ENCODE data around the gene BCO1. TPM values are rescaled to one million over a fixed set of nuclear protein-coding genes. Genes with fewer than 3 reads are reported as not detected.

The BCO1 gene
- total and polyA plus RNA-seq, 2 of the 4 experiments (the other 2 are of a cell fraction): not detected

GRCh38 chr16:81201267-81201666, 37.2 kb upstream of the BCO1 start:
- H2BK15ac ChIP-seq (ENCODE audit: low read depth, low read length): no peak overlapping the region
- H2BK20ac ChIP-seq (ENCODE audit: low read depth, low read length): no peak overlapping the region
- dilution Hi-C loops (cut with HindIII; ENCODE audit: low sequenced_read_pairs, unreplicated experiment): no loop called here
- no peak overlapping the region for H4K5ac ChIP-seq (ENCODE audit: low read depth, low read length)
- intact Hi-C loops (cut with micrococcal nuclease): loop anchor here (10.0 kb wide), 1 partner anchor 114 kb away; the partner anchor contains the start of gene GAN
- no peak overlapping the region for H2AK5ac ChIP-seq (ENCODE audit: low read depth, low read length)
- no peaks in the 10 kb centered on the region for H3K79me1 ChIP-seq (ENCODE audit: low read depth in 1 of 2, low read length in 2 of 2)
- H3K14ac ChIP-seq (replicated peaks; ENCODE audit: low read depth, low read length): 0 out of 2 replicates have a peak overlapping the region, but pooled peaks have one; percentile 13
- no peaks in the 10 kb centered on the region for H3K9me1 ChIP-seq (ENCODE audit: insufficient read depth, low read length)
- peaks cover 3% of the 10 kb centered on the region; the same call in 1 of the 2 replicates for H3K4me1 ChIP-seq (ENCODE audit: control insufficient read depth, insufficient read depth, low read length)
- no peak for ATAC-seq (ENCODE audit: low read depth)
- H3K18ac ChIP-seq (ENCODE audit: low read depth, low read length): no peak overlapping the region
- H2BK5ac ChIP-seq (ENCODE audit: low read depth, low read length, poor library complexity, severe bottlenecking): no peak overlapping the region
- peak overlapping the region; percentile 56 for H2AFZ ChIP-seq (replicated peaks; ENCODE audit: low read length, poor library complexity)
- no peak overlapping the region for H3K27ac ChIP-seq (ENCODE audit: insufficient read depth, low read length)
- H4K8ac ChIP-seq (ENCODE audit: low read depth in 2 of 2, low read length in 2 of 2): no peak overlapping the region
- no peaks in the 10 kb centered on the region for H3K9me3 ChIP-seq (ENCODE audit: control insufficient read depth, insufficient read depth, low read length)
- ChIA-PET POLR2A (ENCODE audit: unreplicated experiment) (no interaction called here), CTCF (interaction anchor here (0.7 kb wide), 1 partner anchor 197 kb away, joined by 3 read pairs; no protein-coding TSS in a partner anchor)
- H3K36me3 ChIP-seq (ENCODE audit: control insufficient read depth, insufficient read depth, low read length): no peaks in the 10 kb centered on the region
- 50% methylated on average over 1 of the region's 4 CpGs; no CpG with 5 or more reads in 1 of the 2 experiments for WGBS, 2 experiments (ENCODE audit: extremely low coverage in 2 of 2, insufficient read length in 1 of 2)
- H3K23ac ChIP-seq (ENCODE audit: low read depth, low read length): no peak overlapping the region
- H2AK9ac ChIP-seq (replicated peaks; ENCODE audit: low read depth, low read length, poor library complexity): no peak overlapping the region
- H4K91ac ChIP-seq (ENCODE audit: insufficient read depth, low read depth, low read length): no peak overlapping the region
- no peak overlapping the region for H3K4me3 ChIP-seq (ENCODE audit: insufficient read depth, low read depth, low read length)
- peak; percentile 10 for DNase-seq
- H3K56ac ChIP-seq (ENCODE audit: extremely low read depth, insufficient read depth, low read length): no peak overlapping the region
- no peaks in the 10 kb centered on the region for H4K20me1 ChIP-seq (ENCODE audit: insufficient read depth, low read length)
- in situ Hi-C loops (cut with MboI; ENCODE audit: low sequenced_read_pairs): loop anchor here (10.0 kb wide), 1 partner anchor 524 kb away; no protein-coding TSS in a partner anchor
- H3K4me2 ChIP-seq (ENCODE audit: low read depth, low read length): no peak overlapping the region
- BruUV-seq (replicated peaks): no TSS peak
- TF ChIP-seq CHD1 (IDR thresholded peaks at IDR 0.05; ENCODE audit: low read depth, low read length): no peak
- no peak for TF ChIP-seq NFE2L2 (IDR thresholded peaks at IDR 0.05; ENCODE audit: low read depth, low read length)
- no peak for TF ChIP-seq ELK1 (IDR thresholded peaks at IDR 0.05; ENCODE audit: borderline replicate concordance, low read depth, low read length)
- no peak for TF ChIP-seq RCOR1 (IDR thresholded peaks at IDR 0.05; ENCODE audit: insufficient replicate concordance, low read length)
- TF ChIP-seq MXI1 (IDR thresholded peaks at IDR 0.05; ENCODE audit: borderline replicate concordance, low read depth, low read length): no peak
- no peak for TF ChIP-seq MAZ (IDR thresholded peaks at IDR 0.05; ENCODE audit: borderline replicate concordance, low read depth, low read length)
- no peak for TF ChIP-seq SMC3 (IDR thresholded peaks at IDR 0.05; ENCODE audit: low read depth, low read length)
- H3K9ac ChIP-seq (ENCODE audit: low read depth, low read length): no peak overlapping the region
- peaks cover 10% of the 10 kb centered on the region for H3K27me3 ChIP-seq (ENCODE audit: control insufficient read depth, insufficient read depth, low read length)
- H3K4ac ChIP-seq (ENCODE audit: low read depth, low read length): no peak overlapping the region
- H2BK120ac ChIP-seq (ENCODE audit: low read depth, low read length): no peak overlapping the region

Measured in IMR-90 (cell line).